NCI-H1694 (cell line): Measurements from ENCODE around the gene PPP2R2B.
"Not testable (repeated sequence)": the region's sequence is repeated elsewhere in the genome, so short reads cannot be mapped to it uniquely, and the experiment has no call there.

ENCODE experiments used
- DNase-seq: peaks from one replicate; lab custom pipeline; 2025; lab: John Stamatoyannopoulos, UW

Gene PPP2R2B

DNA sequence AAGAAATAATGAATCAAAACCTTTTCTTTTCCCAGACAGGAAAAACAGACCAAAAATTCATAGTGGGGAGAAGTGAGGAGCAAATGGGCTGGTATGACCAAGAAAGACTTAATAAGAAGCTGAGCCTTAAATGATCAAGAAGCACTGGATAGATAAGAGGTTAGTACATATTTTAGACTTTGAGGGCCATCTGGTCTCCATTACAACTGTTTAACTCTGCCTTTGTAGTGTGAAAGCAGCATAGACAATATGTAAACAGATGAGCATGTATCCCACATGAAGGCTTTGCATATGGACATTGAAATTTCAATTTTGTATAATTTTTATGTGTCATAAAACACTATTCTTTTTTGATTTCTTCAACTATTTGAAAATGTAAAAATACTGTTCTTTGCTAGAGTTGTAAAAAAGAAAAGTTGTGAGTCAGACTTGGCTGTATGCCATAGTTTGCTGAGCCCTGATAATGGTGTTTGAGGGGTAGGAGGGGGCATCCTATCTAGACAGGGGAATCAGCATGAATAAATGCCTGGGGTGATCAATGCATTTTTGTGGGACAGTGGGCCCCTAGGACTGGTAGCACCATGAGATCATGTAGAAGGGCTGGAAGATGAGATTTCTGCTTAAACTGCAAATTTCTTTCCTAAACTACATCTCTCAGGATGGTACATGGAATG lies 270.8 kb downstream of the PPP2R2B start:
- DNase-seq: no peak

DNA sequence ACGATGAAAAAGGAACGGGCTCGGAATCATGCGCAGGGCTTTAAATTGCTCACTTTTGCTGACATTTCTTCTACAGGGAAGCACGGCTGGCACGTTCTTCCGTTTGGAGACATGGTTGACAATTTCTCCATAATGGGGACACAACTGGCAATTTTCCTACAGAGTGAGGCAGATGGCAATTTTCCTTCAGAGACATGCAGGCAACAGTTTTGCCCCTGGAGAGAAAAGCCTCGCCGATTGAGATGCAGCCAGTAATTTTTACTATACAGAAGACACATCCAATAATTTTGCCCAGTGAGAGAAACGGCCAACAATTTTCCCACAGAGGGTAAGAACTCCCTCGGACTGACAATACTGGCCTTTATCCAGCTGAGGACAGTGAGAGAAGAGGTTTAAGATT lies 271.7 kb downstream of the PPP2R2B start:
- peak; percentile 42 for DNase-seq

DNA sequence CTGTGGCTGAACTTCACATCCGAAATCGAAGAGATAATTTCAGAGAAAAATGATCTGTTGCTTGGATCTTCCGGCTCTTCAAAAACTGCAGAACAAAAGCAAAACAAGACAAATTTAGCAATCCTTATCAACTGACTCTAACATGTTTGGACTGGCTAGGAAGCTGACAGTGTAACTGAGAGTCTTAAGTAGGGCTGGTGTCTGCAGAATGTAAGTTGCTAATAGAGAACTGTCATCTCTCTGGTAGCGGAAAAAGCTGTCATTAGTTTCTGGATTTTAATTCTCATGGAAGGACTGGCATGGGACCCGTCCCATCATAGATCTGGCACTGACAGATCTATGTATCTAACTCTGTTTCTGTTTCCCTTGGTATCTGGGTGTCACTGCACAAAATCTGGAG lies 278.2 kb downstream of the PPP2R2B start:
- no peak for DNase-seq

DNA sequence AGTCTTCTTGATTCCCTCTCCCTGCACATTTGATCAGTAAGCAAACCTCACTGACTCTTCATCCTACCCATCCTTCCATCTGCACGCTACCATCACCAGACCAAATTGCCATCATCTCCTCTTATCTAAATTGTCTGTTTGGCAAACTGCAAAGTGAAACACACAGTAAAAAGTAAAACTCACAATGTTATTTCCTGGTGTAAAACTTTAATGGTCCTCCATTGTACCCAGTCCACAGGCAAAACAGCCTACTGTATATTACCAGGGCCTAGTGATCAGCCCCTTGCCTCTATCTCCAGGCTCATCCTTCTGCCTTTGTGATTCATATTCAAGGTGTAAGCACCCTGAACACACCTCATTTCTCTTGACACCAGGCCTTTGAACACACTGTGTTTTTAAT lies 279.3 kb downstream of the PPP2R2B start:
- no peak for DNase-seq

DNA sequence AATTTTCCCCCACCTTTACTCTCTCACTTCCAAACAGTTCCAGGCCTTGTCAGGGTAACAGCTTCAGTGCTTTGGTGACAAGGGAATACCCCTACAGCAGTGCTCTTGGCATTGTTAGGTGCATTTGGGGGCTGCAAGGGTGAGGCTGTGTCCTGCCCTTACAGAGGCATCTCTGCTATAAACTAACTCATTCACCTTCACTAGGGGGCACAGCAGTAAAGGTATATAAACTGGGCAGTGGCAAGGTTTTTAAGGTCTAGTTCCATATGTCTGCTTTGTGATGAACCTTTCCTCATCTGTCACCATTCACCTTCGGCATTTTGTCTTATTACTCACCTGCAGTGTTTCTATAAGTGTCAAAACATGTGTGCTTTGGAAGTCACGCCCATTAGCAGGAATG lies 283.5 kb downstream of the PPP2R2B start:
- no peak for DNase-seq

DNA sequence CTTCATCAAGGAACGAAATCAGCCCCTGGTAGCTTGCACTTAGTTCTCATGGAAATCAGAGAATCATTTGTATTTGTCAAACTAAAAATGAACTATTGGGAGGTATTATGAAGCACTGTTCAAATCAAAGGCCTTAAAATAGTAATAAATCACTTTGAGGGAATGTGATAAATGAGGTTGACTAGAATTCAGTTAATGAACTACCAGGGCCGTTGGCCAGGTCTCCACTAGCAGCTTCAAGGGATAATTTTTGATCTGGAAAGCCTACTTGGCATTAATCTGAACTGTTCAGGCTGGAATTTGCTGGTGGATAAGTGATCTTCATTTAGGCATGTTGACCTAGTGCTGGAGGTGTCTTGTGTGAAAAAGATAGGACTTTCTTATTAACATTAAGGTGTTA lies 286.2 kb downstream of the PPP2R2B start:
- DNase-seq: no peak

DNA sequence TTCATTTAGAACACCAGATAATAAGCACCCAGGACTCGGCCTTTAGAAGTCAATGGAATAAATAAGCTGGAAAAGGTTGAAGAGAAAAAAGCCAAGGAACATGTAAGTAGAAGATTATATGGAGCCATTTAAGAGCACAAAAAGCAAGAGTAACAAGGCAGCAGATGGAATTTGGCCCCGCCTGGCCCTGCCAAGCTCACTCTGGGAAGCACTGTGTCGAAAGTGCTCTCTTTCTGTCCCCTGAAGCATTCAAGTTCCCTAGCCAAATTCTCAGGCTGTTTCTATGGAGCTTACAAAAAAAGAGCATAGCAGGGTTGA lies 289.6 kb downstream of the PPP2R2B start:
- no peak for DNase-seq

DNA sequence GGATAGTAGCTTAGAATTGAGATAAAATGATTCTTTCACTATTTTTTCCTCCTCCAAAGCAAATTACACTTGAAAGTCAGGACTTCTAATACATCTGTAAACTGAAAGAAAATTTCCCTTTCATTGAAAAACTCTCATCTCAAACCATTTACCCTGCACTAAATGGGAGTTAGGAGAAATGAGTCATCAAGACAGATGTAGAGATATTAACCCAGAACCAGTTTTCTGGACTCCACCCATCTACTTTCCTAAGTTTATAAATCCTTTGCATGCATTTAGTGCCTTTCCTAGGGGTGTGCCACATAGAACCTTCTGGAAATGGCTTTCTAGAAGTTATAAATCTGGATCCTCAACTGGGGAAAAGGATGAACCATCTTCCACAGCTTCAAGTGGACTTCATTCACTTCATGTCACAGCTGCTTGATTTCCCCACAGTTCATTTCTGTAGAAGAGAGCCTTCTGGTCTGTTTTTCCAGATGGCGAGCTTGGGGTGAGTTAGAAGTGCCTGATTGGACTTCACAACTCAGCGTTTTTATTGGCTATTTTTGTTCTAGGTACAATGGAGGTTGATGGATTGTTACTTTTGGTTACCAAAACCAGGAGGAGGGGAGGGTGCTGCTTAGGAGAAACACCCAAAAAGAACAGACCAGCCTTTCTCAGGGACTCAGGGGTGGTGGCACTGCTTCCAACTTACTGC lies 290.1 kb downstream of the PPP2R2B start:
- DNase-seq: no peak

DNA sequence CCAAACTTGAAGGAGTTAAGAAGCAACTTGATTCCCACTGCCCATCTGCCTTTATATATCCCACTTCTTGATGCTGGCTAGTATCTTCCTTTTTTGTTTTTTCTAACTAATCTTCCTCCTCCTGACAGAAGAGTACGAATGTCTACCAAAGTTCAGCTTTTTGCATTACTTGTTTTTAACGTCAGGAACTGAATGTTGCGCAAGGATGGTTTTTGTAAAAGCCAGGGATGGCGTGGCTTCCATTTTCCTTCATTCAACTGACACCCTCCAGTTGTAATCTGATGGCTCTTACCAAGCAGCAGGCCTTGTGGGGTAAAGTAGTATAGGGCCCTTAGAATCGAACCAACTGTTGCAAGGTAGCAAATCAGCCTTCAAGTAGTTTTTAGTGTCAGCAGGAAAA lies 291.8 kb downstream of the PPP2R2B start:
- no peak for DNase-seq

DNA sequence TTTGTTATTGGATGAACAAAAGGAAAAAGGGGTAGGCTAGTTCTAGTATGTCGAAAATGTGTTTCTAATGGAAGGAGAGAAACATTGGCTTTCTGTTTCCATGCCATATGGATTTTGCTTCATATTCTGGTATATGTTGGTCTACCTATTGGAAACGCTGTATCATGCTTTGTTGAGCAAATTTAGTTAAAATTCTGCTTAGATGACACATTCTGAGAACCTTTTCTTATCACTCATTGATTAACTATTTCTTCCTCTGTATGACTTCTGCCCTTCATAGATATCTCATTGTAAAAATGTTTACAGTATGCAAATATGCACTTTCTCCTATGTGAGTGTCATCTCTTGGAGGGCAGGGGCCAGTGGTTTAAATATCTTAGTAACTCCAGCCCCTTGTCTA lies 293.8 kb downstream of the PPP2R2B start:
- no peak for DNase-seq

DNA sequence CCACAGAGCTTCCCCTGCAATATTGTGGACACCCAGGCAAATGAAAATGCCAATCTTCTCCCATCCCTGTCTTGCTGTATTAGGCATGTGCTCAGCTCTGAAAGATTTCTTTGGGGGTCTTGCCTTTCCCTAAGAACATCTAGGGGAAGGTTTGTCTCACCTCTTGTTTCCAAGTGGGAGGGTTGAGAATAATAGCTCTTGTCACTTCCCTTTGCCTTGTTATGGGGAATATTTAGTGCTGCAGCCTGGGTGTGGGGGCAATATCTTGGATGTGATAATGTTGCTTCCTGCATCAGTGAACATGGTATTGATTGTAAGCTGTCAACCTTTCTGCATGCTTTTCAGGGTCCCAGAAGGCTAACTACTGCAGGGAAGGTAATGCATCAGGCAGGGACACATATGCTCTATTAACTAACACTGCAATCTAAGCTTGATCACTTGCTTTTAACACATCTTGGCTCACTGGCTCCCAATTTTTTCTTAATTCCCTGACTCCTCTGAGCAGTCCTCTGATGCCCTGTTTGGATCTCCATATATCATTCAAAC lies 296.4 kb downstream of the PPP2R2B start:
- DNase-seq: no peak

DNA sequence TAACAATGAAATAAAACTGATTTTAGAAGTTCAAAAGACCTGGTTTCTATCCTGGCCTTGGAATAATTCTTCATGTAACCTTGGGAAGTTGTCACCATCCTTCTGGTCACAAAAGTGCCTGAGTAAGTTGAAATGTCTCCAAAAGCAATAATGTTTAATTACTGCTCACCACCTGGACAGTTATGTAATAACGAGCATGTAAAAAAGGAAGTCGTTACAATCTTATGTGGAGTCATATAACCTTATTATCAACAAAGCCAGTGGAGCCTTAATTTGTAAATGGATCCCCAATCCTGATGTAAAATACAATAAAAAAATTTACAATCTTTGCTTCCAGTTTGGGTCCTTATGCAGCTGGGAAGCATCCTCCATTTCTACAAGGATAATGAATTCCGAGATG lies 298.3 kb downstream of the PPP2R2B start:
- no peak for DNase-seq

DNA sequence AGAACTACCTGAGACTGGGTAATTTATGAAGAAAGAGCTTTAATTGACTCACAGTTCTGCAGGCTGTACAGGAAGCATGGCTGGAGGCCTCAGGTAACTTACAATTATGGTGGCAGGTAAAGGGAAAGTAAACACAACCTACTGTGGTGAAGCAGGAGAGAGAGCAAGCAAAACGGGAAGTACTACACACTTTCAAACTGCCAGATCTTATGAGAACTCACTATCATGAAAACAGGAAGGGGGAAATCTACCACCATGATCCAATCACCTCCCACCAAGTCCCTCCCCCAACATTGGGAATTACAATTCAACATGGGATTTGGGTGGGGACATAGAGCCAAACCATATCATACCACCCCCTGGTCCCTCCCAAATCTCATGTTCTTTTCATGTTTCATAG lies 303.8 kb downstream of the PPP2R2B start:
- DNase-seq: no peak

DNA sequence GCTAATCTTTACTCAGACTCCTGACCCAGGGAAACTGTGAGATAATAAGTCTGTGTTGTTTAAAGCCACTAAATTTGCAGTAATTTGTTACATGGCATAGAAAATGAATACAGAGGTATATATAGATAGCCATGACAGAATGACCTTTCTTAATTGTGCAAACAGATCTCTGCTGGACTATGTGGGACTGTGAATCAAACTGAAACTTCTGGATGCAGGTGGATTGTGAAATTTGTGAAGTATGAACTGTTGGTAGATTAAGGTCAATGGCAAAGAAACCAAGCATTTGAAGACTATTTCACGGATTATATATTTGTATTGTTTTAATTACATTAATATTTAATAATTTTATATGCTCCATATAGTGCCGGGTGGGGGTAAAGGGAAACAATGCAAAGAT lies 310.4 kb downstream of the PPP2R2B start:
- no peak for DNase-seq

DNA sequence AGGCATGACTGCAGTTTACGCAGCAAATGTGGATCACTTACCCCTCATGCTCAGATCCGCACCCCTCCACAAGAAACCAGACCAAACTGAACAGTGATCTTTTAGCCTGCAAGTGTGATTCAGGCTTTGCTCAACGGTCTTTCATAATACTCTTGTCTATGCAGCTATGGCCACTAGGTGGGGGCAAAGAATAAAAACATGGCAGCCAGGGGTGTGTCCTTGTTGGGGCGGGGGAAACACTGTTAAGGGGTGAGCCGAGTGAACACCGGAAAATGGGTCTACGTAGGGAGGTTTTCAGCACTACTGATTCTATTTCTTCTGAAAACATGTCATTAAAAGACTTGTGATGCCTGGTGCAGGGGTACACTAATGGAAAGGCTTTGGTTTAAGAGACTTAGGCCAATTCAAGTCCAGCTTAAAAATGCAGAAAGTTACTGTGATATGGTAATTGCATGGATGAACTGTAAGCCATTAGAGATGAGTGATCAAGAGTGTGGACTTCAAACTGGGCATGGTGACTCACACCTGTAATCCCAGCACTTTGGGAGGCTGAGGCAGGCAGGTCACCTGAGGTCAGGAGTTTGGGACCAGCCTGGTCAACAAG lies 312.7 kb downstream of the PPP2R2B start:
- DNase-seq: peak; percentile 73

DNA sequence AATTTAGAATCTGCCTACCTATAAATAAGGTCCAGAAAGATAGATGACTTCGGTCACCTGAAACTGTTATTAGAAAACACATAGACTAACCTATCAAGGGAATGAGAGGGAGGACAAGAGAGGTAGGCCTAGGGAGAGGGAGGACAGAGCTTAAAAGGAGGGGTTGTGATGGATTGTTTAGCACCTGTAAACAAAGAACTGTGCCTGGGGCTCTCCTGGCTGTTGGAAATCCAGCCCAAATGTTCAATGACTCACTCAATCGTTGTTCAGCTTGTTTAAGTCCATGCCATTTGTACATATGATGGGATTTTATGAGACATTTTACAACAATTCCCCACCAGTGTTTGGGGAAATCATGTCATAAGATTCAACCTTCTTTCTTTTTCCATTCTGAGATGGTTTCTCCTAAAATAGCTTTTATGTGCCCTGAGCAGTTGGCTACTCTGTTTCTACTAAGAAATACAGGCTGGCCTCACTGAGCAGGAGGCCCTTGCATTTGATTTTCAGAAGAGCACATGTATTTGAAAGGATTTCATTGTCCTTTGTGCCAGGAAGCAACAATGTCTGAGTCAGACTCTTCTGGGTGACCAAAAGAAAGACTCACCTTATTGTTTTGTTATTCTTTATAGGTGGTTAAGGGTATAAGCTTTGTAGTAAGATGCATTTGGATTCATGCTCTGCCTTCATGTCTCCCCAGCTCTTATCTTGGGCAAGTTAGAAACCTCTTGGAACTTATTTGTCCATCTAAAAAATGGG lies 314.4 kb downstream of the PPP2R2B start:
- no peak for DNase-seq

DNA sequence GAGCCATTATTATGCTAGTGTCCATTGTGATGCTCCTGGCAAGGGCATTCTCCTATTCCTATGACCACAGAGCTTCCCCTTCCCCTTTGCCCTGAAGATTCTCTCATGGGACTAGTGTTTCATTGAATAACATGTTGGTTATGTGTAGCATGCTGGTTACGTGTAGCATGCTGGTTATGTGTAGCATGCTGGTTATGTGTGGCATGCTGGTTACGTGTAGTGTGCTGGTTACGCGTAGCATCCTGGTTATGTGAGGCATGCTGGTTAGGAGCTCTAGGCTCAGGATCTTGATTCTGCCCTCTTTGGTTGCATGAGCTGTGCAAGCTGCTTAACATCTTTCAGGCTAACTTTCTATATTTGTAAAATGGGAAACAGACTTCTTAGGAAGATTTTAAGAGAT lies 316.1 kb downstream of the PPP2R2B start:
- no peak for DNase-seq

DNA sequence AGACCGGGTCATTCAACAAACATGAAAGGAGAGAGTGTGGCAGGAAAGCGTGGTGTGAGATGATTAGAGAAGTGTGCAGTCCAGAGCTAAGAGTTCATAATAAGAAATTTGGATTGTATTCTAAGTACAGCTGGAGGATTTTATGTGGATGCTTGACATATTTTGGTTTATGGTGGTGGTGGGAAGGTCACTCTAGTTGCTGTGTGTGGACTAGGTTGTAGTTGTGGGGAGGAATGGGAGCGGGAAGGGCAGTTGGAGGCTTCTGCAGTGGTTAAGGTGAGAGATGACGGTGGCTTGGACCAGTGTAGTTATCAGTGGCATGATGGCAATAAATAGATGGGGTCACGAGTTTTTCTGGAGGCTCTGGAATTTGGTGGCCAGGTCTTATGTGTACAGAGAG lies 316.8 kb downstream of the PPP2R2B start:
- no peak for DNase-seq

DNA sequence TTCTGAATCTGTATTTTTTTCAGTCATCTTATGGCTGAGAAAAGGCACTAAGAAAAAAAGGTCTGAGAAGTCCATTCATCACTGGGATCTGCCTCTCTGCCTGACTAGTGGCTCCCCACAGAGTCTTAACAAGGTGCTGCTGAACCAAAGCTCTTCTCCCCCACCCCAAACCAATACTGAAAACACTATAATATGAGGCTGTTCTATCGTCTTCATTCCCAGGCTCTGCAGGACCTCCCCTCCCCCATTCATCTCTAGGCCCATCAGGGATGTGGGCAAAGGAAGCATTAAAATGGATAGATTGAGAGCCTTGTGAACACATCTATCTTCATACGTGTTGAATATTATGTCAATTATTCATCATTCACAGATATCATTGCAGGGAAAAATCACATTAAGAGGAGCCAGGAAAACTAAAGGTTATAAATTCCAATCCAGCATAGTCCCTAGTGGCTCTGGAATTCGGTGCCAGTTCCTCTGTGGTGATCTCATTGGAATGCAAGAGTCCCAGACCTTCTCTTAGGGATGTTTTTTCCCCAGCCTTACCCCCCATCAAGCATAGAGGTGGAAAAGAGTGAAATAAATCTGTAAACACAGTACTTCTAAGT lies 318.2 kb downstream of the PPP2R2B start:
- DNase-seq: no peak

DNA sequence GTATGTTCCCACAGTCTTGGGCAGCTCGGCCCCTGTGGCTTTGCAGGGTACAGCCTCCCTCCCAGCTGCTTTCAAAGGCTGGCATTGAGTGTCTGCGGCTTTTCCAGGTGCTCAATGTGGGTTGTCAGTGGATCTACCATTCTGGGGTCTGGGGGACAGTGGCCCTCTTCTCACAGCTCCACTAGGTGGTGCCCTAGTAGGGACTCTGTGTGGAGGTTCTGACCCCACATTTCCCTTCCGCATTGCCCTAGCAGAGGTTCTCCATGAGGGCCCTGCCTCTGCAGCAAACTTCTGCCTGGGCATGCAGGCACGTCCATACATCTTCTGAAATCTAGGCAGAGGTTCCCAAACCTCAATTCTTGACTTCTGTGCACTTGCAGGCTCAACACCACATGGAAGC lies 321.7 kb downstream of the PPP2R2B start:
- not testable (repeated sequence) for DNase-seq

DNA sequence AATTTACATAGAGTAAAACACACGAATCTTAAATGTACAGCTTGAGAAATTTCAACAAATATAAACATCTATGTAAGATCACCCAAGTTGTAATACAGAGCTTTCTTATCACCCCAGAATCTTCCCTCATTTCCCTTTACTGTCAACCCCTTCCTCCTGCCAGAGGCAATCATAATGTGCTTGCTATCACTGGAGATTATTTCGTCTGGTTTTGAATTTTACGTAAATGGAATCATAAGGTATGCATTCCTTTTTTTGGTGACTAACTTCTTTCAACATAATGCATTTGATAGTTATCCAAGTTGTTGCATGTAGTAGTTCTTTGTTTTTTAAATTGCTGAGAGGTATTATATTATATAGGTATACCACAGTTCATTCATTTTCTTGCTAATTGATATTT lies 325.1 kb downstream of the PPP2R2B start:
- no peak for DNase-seq

DNA sequence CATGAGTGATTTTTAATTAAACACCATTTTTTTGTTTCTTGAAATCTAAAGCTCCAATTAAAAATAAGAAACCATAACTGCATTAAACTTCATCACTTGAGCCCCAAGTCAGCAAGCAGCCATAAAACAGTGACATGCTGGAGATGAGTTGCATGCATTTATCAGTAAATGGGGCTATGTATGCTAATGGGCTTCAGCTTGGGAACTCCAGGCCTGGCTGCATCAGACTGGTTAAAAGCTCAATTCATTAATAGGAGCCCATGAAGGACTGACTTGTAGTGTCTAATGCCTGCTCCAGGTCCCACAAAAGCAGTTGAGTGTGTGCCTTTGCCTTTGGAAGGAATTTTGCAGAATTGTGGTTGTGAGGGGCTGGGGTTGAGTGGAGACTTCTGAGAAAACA lies 328.9 kb downstream of the PPP2R2B start:
- no peak for DNase-seq
